Eye (tissue), 1 donor: ENCODE results near the gene VPS16.

Experiments
- DNase-seq: peaks from one replicate; pipeline ENCODE4 v3.0.0-alpha.2; 2015

Gene VPS16

DNA sequence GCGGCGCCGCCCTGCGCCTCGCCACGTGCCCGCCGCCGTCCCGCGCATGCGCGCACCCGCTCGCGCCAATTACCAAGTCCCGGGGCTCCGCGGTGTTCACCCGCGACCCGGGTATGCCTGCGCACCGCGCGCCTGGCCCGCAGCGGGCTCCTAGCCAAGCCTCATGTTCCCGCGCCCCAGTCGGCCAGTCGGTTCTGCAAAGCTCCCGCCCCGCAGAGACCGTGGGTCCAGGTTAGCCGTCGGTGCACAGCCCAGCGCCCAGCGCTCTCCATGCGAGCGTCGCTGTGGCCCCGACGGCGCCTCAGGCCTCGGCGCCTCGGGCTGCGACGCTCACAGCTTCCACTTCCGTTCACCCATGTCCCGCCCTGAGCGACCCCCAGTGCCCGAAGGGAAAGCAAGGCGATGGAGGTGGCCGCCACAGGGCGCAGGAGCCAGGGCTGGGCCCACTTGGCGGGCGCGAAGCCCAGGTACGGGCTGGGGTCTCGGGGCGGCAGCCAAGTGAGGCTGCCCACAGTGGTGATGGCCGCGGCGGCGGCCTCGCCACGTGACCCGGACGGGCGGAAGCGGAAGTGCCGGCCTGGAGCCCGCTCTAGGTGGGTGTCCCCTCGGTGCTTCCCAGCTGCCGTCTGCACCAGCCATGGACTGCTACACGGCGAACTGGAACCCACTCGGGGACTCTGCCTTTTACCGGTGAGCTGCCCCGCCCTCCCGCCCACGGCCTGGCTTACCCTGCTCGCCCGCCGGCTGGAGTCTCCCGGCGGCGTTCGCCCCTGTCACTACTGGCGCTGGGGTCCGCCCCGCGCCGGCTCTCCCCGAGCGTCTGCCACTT is at the start of gene VPS16, which contains the start of gene PCED1A:
Gene VPS16 (plus strand): TSS at position 608 of the 829 bp plus-strand sequence. CDS start 30 bp downstream, at position 638.
Gene PCED1A (minus strand): TSS at position 518 of the 829 bp plus-strand sequence. CDS start 743 bp downstream, outside the sequence.
- DNase-seq: peak; percentile 94

DNA sequence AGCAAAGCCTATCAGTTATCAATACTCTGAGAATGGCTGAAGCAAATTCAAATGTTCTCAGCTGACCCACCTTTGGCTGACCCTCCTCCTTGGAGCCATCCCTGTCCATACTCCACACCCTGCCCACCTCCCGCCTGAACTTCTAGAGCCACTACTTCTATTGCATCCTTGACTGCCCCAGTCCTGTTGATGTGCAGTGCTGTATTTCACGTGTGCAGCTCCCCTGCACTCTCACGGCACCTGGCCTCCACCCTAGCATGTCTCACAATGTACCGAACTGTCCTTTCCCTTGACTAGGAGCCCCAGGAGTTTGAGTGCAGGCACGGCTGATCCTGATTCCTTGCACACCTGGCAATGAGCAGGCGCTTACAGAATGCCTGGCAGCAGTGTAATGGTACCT is 47.1 kb upstream of the VPS16 start:
- DNase-seq: no peak

DNA sequence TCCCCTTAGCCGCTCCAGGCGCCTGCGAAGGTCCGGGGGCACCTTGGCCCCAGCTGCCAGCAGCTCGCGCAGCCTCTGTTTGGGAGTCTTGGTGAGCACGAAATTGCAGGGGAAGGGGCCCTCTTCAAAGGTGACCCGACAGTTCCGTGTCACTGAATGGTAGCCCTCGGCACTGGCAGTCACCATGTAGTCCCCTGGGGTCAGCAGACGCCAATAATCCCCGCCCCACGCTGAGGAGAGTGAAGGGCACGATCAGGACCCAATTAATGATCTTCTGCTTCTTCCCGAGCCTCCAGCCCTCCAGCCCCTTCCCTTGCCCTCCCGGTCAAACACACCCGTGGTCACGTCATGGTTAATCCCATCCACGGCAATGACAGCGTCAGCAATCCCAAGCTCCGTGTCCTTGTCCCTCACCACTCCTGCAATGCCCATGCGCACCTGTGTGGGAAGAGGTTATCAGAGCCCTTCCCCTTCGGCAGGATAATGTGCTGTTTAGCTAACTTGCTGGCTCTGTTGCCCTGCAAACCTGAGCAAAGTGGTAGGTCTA is 46.3 kb upstream of the VPS16 start:
- DNase-seq: no peak

DNA sequence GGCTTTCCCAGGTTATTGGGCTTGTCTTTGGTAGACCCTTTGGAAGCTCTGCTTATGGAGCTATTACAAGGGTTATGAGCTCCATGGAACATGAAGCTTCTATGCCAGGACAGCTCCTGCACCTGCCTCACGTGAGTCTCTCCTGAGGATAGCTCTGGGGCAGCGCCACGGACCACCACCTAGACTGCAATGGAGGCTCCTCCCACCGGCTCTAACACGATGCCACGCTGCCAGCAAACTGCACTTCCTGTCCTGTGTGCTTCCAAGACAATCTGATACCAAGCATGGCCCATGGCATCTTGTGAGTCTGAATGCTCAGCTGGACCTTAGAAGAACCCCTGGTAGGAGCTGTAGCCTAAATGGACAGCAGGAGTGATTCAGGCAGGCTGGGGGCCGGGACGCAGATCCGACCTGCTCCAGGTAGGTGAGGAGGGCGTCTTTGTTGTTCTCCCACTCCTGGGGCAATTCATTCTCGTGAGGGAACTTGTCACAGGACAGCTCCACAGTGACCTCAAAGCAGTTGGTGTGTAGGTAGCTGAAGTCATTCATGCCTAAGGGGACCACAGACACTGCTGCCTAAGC is 45.6 kb upstream of the VPS16 start:
- DNase-seq: no peak

DNA sequence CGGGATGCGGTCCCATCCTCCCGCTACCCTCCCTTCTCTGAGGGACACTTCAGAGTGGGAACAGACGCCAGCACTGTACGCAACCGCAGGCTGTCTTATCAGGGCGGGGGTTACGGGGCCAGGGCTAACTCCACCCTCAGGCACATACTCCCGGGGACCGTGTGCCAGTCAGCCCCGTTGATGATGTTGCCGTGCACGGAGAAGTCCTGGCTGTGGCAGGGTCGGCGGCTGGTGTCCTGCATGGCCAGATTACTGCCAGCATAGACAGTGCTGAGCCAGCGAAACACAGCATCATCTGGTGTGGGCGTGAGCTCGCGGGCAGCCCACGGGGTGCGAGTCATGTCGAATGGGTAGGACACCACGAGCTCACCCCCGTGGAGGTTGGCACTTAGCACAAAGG is 45.1 kb upstream of the VPS16 start:
- DNase-seq: no peak

DNA sequence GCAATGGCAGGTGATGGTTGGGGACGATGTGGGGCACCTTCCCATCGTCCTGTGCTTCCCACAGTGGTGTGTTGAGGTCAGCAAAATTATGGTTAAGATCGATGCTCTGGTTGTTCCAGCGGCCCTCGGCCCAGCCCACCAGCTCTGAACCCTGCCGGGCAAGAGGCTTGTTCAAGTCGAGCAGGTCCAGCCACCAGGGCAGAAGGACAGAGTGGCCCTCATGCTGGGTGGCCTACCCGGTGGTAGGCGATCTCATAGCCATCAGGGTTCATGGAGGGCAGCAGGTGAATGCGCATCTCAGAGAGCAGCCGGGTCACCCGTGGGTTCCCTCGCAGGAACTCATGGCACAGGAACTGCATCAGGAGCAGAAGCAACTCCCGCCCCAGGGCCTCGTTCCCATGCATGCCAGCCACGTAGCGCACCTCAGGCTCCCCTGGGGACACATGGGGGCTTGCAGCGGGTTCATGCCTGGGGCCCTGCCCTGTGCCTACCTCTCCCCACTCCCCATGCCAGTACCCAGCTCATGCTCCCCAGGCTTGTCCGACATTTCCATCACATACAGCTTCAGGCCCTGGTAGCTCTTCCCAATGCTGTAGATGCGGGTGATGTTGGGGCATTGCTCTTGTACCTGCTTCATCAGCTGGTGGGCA is 44.4 kb upstream of the VPS16 start:
- DNase-seq: no peak

DNA sequence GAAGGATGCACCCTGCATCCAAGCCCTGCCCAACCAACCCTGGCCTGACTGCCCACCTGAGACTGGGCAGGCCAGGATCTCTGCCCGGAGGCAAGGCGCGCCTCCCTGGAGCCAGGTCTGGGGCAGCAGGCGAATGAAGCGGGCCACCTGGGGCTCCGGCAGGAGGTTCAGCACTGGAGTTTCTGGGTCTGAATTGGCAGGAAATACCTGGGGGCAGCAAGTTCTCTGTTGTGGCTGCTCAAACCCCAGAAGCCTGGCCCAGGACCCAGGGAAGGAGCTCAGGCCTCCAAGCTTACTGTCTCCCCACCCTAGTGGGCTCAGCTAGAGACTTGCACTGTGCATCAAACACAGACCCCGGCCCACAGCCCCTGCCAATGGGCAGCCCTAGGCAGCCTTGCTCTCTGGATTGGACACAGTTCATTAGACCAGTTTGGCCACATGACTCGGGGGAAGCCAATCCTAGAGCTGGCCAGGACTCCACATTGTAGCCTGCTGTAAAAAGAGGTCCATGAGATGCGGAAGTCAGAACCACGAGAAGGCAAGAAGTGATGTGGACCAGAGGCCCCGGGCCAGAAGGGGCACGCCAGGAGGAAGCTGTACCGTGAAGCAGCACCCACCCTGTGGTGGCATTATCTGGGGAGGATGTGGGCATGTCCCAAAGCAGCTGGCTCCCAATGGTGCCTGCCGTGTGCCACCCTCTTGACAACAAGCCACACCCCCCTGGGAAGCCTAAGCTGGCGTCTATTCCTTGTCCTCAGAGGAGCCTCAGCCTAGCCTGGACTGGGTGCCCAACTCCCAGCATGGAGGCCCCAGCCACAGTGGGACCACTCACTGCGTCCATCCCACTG is 43.2 kb upstream of the VPS16 start:
- DNase-seq: no peak

DNA sequence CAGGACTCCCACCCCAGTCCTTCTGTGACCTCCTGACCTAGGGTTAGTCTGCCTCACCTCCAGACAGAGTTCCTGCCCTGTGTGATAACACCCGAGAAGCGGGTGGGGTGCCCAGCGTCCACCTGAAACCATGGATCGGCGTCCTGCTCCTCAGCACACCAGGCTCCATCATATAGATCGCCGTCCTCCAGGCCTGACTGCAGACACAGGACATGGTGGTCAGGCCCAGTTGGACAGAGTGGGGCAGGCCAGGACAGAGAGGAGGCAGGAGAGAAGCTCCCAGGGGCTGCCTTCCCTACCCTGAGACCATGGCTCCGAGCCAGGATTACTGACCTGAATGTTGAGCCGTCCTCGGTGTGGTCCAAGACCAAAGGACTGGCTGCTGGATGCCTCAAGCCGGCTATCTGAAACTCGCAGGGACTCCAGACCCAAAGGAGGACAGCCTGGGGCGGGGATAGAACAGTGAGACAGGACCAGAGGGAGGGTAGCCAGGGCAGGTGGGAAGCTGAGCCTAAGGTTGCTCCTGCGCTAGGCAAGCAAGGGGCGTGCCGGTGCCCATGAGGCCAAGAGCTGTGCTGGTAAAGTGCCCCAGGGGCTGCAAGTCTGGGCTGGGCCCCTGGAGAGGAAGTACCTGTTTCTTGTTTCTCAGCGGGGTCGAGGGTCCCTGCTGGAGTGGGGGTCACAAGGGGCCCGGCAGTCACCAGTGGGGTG is 42.3 kb upstream of the VPS16 start:
- no peak for DNase-seq

DNA sequence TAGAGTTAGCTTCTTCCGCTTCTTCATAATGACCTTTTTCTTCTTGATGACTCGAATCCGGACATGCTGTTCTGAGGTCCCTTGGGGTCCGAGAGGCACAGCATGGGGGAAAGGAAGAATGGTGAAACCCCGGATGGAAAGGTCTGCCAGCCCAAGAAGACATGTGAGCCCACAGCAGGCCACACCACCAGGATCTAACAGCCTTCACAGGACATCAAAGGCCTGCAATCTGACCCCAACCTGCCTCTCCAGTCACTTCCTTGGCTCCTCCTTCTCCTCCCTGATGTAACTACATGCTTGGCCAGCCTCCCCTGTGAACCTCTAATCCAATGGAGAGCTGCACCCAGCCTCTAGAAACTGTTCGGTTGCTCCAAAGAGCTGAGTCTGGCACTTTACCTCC is 41.7 kb upstream of the VPS16 start:
- no peak for DNase-seq

DNA sequence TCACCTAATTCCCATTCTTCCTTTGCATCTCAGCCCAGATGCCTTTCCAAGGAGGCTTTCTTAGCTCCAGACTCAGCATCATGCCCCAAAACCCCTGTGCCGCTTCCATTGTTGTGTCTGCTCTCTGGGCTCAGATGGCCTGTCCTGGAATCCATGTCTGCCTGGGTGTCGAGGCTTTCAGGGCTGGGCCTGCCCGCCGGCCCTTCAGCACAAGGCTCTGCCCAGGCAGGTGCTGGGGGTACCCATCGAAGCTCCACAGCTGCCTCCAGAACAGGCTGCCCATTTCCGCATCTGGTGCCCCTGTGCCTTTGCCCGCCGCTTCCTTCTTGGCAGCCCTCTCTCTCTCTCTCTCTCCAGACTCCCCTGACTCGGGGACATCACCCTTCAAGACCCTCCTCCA is 41.3 kb upstream of the VPS16 start:
- no peak for DNase-seq

DNA sequence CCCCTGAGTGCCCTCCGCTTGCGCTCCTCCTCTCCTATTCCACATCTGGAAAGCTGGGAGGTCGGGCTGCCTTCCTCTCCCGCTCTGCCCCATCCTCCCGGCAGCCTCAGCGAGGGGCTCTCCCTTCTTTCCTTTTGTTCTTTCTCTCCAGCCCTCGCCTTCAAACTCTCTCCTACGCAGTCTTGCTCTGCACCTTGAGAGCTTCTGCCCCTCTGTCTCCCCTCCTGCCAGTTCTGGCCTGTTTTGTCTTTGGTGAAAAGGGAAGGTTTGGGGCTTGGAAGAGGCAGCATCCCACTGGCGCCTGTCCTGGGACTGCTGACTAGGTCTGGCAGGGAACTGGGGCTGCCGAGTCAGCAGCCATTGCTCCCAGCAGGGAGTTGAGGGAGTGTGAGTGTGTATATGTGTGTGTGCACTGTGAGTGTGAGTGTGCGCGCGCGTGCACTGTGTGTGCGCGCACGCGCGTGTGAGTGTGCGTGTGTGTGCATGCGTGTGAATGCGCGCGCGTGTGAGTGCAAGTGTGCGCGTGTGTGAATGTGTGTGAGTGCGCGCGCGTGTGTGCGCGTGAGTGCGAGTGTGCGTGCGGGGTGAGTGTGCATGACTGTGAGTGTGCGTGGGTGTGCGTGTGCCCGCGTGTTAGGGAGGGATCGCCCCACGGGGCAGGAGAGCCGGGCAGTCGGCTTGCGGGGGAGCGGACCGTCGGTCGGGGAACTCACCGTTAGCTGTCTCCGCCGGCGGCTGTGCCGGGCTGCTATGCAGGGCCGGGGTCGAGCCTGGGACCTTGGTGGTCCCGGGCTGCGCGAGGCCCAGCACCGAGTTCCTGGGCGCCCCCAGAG is 40.6 kb upstream of the VPS16 start:
- peak; percentile 80 for DNase-seq

DNA sequence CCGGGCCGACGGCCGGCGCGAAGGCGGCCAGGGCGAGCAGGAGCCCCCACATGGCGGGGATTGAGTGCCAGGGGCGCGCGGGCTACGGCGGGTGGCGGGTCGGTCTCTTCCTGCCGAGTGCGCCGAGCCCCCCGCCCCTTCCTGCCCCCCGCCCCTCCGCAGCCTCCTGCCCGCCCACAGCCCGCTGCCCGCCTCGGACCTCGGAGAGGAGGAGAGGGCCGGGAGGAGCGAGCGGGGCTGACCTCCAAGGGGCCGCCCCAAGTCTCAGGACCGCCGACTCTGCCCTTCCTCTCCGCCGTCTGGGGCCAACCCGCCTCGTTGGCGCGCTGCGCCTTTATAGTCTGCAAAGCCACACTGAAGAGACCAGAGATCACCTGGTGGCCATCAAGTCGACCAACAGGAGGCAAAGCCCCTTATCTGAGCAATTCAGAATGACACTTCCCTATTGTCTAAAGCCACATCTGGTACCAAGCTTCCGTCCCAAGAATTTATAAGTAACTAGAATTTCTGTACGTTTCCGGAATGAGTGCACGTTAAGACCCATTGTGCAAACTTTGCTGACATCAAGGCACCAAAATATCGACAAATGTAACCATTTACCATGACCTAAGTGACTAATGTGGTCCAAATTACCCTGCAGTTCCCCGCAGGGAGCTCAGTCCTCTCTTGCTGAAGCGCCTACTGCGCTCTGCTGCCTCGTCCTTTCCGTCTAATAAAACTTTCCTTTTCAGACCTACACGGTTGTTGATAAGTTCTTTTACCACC is 39.8 kb upstream of the VPS16 start, which contains the start of gene CPXM1:
Gene CPXM1 (minus strand): TSS at position 107 of the 765 bp plus-strand sequence. CDS start 55 bp downstream, at position 52.
- DNase-seq: peak; percentile 83

DNA sequence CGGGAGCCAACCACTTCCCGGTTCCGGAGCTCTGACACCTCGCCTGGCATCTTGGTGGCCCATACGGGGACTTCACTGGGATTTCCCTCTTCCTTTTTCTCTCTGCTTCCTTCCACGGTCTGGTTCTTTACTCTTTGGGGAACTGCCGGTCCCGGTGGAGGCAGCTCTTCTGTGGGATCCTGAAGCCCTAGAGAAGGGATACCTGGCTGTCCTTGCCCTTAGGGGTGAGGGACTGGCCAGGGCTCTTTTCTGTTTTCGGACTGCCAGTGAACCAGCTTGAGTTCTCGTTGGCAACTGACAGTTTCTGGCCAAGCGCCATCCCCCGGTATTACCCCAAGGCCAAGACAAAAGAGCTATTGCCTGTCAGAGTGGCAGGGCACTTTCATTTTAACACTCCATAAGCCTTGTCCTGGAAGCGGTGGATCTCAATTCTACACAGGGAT is 39.2 kb upstream of the VPS16 start:
- no peak for DNase-seq

DNA sequence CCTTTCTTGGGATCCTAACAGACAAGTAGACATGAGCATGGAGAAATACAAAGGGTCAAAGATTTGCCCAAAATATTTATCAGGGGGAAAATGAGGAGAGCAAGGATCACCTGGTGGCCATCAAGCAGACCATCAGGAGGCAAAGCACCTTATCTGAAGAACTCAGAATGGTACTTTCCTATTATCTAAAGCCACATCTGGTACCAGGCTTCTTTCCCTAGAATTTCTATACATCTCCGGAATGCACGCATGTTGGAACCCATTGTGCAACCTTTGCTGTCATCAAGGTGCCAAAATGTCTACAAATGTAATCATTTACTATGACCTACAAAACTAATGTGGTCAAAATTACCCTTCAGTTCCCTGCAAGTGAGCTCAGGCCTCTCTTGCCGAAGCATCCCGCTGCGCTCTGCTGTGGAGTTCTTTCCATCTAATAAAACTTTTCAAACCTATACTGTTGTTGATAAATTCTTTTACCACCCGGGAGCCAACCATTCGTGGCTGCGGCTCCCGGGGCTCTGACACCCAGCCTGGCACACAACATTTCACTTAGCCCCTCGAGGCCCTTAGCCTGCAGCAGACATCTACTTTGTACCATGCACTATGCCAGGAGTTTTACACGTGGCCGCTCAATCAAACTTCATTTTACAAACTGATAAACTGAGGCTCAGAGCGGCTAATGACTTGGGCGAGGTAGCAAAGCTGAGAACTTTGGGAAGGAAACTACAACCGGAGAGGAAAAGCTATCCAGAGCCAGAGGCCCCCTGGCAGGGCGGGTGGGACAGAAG is 36.3 kb upstream of the VPS16 start:
- no peak for DNase-seq

DNA sequence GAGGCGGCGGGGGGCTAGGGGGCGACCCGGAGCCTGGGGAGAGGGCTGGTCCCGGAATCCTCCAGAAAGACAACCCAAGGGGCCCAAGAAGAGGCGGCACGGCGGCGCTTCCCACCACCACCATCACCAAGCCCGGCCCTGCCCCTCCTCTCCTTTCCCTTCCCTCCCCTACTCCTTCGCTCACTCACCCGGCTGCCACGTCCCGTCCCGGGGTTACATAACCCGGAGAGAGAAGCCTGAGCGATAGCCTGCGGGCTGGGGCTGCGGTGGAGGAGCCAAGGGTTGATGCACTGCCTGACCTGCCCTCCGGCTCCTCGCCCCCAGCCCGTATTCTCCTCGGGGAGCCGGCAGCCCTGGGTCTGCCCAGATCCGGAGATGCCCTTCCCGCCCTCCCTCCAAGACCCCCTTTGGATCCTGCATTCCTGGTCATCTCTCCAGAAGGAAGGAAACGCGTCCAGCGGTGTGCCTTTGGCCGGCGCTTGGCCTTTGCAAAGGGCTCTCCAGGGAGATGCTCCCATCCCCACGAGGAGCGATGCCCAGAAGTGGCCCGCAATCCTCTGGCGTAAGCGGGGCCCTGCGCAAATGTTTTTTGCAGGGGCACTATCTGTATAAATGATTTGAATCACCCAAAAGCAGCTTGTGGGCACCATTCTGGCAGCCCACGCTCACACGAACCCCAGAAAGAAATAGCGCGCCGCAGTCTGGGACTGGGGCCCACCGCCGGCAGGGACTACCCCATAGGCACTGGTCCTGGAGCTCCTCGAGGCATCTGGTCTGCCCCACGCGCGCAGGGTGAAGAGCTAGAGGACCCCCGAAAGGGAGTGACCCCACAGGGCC is 35.5 kb upstream of the VPS16 start:
- DNase-seq: peak; percentile 30

DNA sequence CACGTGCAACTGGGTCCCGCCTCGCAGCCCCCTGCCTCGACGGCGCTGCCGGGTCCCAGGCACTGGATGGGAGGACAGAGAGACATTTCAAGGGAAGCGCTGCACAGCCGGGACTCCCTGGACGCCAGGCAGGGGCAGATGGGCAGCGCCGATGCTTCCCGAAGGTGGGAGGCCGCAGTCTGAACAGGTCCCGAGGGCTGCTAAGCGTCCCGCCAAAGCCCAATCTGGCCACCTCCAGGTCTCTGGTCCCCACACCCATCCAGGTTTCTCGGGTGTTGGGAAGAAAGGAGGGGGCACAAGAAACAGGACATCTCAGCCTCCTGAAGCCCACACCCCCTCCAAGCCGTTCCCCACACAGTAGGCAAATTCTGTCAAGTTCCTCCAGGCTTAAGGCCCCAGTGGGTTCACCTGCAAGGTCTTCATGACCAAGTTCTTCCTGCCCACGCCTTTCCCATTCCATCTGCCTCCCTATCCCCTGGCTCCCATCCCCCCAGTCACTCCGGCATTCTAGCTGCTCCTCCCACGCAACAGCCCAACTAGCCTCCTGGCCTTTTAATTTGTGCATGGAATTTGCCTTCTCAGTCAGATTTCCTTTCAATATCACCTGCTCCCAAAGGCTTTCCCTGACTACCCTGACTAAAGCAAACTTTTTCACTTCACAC is 34.7 kb upstream of the VPS16 start:
- DNase-seq: no peak

DNA sequence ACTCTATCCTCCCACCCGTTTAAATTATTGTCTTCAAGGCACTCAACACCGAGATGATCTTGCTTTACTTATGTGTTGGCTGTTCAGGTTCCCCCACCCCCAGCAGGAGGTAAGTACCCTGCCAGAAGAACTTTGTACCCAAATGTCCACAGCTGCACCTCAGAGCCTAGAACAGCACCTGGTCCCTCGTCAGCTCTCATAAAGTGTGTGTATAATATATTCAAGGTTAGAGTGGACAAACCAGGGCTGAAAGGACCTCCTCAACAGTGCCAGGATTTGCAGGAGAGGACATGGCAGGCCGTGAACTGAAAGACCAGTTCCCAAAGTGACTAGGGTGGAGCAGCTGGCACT is 34.2 kb upstream of the VPS16 start:
- DNase-seq: no peak

DNA sequence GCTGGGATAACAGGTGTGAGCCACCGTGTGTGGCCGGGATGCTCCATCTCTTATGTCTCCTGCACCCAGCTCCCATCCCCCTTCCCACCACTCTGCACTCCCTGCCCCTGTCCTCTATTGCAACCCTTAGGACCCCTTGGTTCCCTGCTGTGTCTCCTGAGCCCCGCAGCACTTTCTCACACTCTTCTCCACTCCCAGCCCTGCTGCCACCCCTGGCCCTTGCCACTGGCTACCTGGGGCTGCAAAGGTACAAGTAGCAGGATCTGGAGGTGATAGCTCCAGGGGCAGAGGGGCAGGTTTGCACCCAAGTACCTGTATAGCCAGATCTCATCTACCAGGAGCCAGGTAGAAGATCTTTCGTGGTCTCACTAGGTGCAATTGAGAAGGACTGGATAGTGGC is 33.5 kb upstream of the VPS16 start:
- DNase-seq: no peak
